HCT116 (cell line): ENCODE results near the gene CDH4. TPM values are rescaled to one million over a fixed set of nuclear protein-coding genes. Genes with fewer than 3 reads are reported as not detected.

Source experiments
- ATAC-seq: fragments of 200-7000 bp; cut with Tn5 transposase; 2 replicates; pipeline ENCODE4 v1.9.1; 2020; ENCODE audit warnings: mild to moderate bottlenecking, moderate library complexity
- BruUV-seq: library from RNA; stranded (reverse); fragments of 400-500 nt; replicated peaks from 2 replicates; lab custom pipeline; 2021; lab: Mats Ljungman, UMichigan
- CTCF ChIA-PET: fragments of 300-600 bp; sonication (Branson Sonifier 250); formaldehyde crosslinking; loops from one replicate; lab custom pipeline; 2021; ENCODE audit warnings: antibody characterized with exemption; lab: Charles Lee
- POLR2A ChIA-PET: fragments of 300-600, 350-600 bp; sonication (Branson Sonifier 250); formaldehyde crosslinking; loops from one replicate; lab custom pipeline; 2021; ENCODE audit warnings: antibody characterized with exemption; lab: Charles Lee
- RAD21 ChIA-PET, 2 experiments: fragments of 300-600 bp; sonication (Branson Sonifier 250); formaldehyde crosslinking; loops; one replicate each; lab custom pipeline; 2023; ENCODE audit warnings: low total read pairs in 2 of 2; ENCODE audit not compliant: uncharacterized antibody in 2 of 2, unreplicated experiment in 2 of 2, low non-redundant PET in 1 of 2; lab: Charles Lee
- DNase-seq: peaks from one replicate; pipeline ENCODE4 v3.0.0-alpha.2; 2010; ENCODE audit warnings: low read depth, low spot score
- H2AFZ ChIP-seq: fragments of 200-600 bp; shearing (Covaris generic), sonication (generic); 2 replicates; pipeline ENCODE4 v1.6.1; 2017; ENCODE audit warnings: low read depth, mixed run types, mixed read lengths, antibody characterized with exemption, low read length; ENCODE audit not compliant: poor library complexity, severe bottlenecking
- H3K27ac ChIP-seq: 2 replicates; pipeline ENCODE4 v1.5.1; 2012; ENCODE audit warnings: low read depth, low read length
- H3K27me3 ChIP-seq: fragments of 200-600 bp; sonication (generic); 2 replicates; pipeline ENCODE4 v1.6.1; 2016; ENCODE audit warnings: mixed run types, low read length, mixed read lengths; ENCODE audit not compliant: insufficient read depth
- H3K36me3 ChIP-seq, 2 experiments: fragments of 200-500 bp in 1 of 2; fragments of 200-600 bp in 1 of 2; sonication (Bioruptor generic) in 1 of 2; sonication (generic) in 1 of 2; 2 replicates each; pipeline versions ENCODE4 v1.5.1 to v1.6.1; 2014 to 2016; ENCODE audit warnings: low read length in 2 of 2, inconsistent platforms in 1 of 2, mixed read lengths in 1 of 2, mixed run types in 1 of 2; ENCODE audit not compliant: insufficient read depth in 2 of 2, control insufficient read depth in 1 of 2
- H3K4me1 ChIP-seq, 2 experiments: fragments of 200-600 bp in 1 of 2; sonication (generic) in 1 of 2; 2 replicates each; pipeline versions ENCODE4 v1.5.1 to v1.6.1; 2012 to 2017; ENCODE audit warnings: low read length in 2 of 2, inconsistent platforms in 1 of 2, mild to moderate bottlenecking in 1 of 2, mixed read lengths in 1 of 2, mixed run types in 1 of 2, moderate library complexity in 1 of 2; ENCODE audit not compliant: insufficient read depth in 2 of 2, control insufficient read depth in 1 of 2
- H3K4me2 ChIP-seq: fragments of 200-600 bp; sonication (generic); 2 replicates; pipeline ENCODE4 v1.6.1; 2017; ENCODE audit warnings: mixed run types, low read length, mixed read lengths
- H3K4me3 ChIP-seq, 2 experiments: fragments of 200-600 bp in 1 of 2; sonication (generic) in 1 of 2; replicated peaks in 1 of 2; 2 replicates each; pipeline ENCODE4 v1.5.1; 2011 to 2016; ENCODE audit warnings: low read length in 2 of 2, control low read depth in 1 of 2, low read depth in 1 of 2, mild to moderate bottlenecking in 1 of 2, mixed read lengths in 1 of 2, mixed run types in 1 of 2
- H3K79me2 ChIP-seq: fragments of 200-600 bp; sonication (generic); 2 replicates; pipeline ENCODE4 v1.6.1; 2017; ENCODE audit warnings: mild to moderate bottlenecking, mixed run types, low read length, moderate library complexity, mixed read lengths; ENCODE audit not compliant: insufficient read depth
- H3K9ac ChIP-seq: fragments of 200-600 bp; sonication (generic); 2 replicates; pipeline ENCODE4 v1.6.1; 2016; ENCODE audit warnings: low read length, mixed read lengths
- H3K9me2 ChIP-seq: fragments of 200-600 bp; sonication (generic), shearing (Covaris generic); 2 replicates; pipeline ENCODE4 v1.6.1; 2017; ENCODE audit warnings: mixed run types, mild to moderate bottlenecking, moderate library complexity; ENCODE audit not compliant: insufficient read depth
- H3K9me3 ChIP-seq, 2 experiments: fragments of 200-500 bp in 1 of 2; fragments of 200-600 bp in 1 of 2; sonication (Bioruptor generic) in 1 of 2; sonication (generic) in 1 of 2; 2 replicates each; pipeline ENCODE4 v1.6.1; 2014 to 2017; ENCODE audit warnings: low read length in 2 of 2, mixed read lengths in 2 of 2, inconsistent platforms in 1 of 2, low read depth in 1 of 2, mild to moderate bottlenecking in 1 of 2, mixed run types in 1 of 2, moderate library complexity in 1 of 2; ENCODE audit not compliant: control insufficient read depth in 1 of 2, insufficient read depth in 1 of 2
- H4K20me1 ChIP-seq: fragments of 200-600 bp; sonication (generic), shearing (Covaris generic); 2 replicates; pipeline ENCODE4 v1.6.1; 2017; ENCODE audit warnings: mixed run types, mild to moderate bottlenecking, moderate library complexity; ENCODE audit not compliant: insufficient read depth
- CBX3 ChIP-seq: IDR thresholded peaks from 2 replicates; pipeline ENCODE4 v1.6.1; 2012; ENCODE audit warnings: low read depth
- ELF1 ChIP-seq: IDR thresholded peaks from 2 replicates; pipeline ENCODE4 v1.6.1; 2012; ENCODE audit warnings: low read depth, borderline replicate concordance
- EZH2 ChIP-seq: fragments of 200-600 bp; sonication (generic); IDR thresholded peaks from 2 replicates; pipeline ENCODE4 v1.6.1; 2017; ENCODE audit warnings: antibody characterized with exemption, mixed run types
- EZH2phosphoT487 ChIP-seq: fragments of 200-600 bp; IDR thresholded peaks from 2 replicates; pipeline ENCODE4 v1.6.1; 2018; ENCODE audit warnings: antibody characterized with exemption, borderline replicate concordance
- POLR2A ChIP-seq: IDR thresholded peaks from 2 replicates; pipeline ENCODE4 v1.7.0; 2011; ENCODE audit warnings: borderline replicate concordance; ENCODE audit not compliant: insufficient read depth, insufficient read length; ENCODE audit errors: extremely low read depth
- POLR2AphosphoS5 ChIP-seq: IDR thresholded peaks from 2 replicates; pipeline ENCODE4 v1.6.1; 2011; ENCODE audit warnings: mild to moderate bottlenecking, low read depth, low read length, moderate library complexity
- RAD21 ChIP-seq: IDR thresholded peaks from 2 replicates; pipeline ENCODE4 v1.6.1; 2012; ENCODE audit warnings: low read depth, mild to moderate bottlenecking
- SIN3A ChIP-seq: IDR thresholded peaks from 2 replicates; pipeline ENCODE4 v1.6.1; 2012; ENCODE audit warnings: low read depth
- SRF ChIP-seq: IDR thresholded peaks from 2 replicates; pipeline ENCODE4 v1.6.1; 2012; ENCODE audit warnings: low read depth
- TCF7L2 ChIP-seq: IDR thresholded peaks from 2 replicates; pipeline ENCODE4 v1.7.0; 2011; ENCODE audit warnings: borderline replicate concordance, inconsistent platforms; ENCODE audit not compliant: insufficient read depth, insufficient read length; ENCODE audit errors: extremely low read depth
- YY1 ChIP-seq: IDR thresholded peaks from 2 replicates; pipeline ENCODE4 v1.6.1; 2011; ENCODE audit warnings: low read length, low read depth, moderate library complexity, mild to moderate bottlenecking; ENCODE audit not compliant: insufficient replicate concordance; ENCODE audit errors: extremely low read depth
- ZFX ChIP-seq: fragments of 450-650 bp; IDR thresholded peaks from 2 replicates; pipeline ENCODE4 v1.6.1; 2017
- ZNF274 ChIP-seq: fragments of 200-500 bp; sonication (Bioruptor generic); IDR thresholded peaks from 2 replicates; pipeline ENCODE4 v1.6.1; 2014; ENCODE audit warnings: mild to moderate bottlenecking, low read depth, low read length, inconsistent platforms
- intact Hi-C: fragments of 100-400 bp; cut with micrococcal nuclease; formaldehyde crosslinking; loops from 2 replicates; pipeline ENCODE4 v1.10.0; 2022
- total RNA-seq: library from RNA; stranded (reverse); gene quantifications from one replicate; pipeline ENCODE4 v1.2.1, GENCODE V29; 2021; ENCODE audit not compliant: unreplicated experiment
- TF ChIP-seq, protein P1 (sequence below), 3 experiments: fragments of 200-600 bp in 1 of 3; sonication (generic) in 1 of 3; IDR thresholded peaks in 2 of 3; conservative IDR thresholded peaks in 1 of 3; 2 replicates each; pipeline ENCODE4 v1.5.1; 2012 to 2017; ENCODE audit warnings: low read depth in 2 of 3, low read length in 2 of 3, antibody characterized with exemption in 1 of 3, borderline replicate concordance in 1 of 3, control low read depth in 1 of 3, mild to moderate bottlenecking in 1 of 3, mixed read lengths in 1 of 3, mixed run types in 1 of 3, moderate library complexity in 1 of 3; ENCODE audit not compliant: insufficient read depth in 1 of 3
- TF ChIP-seq, protein P2 (sequence below): IDR thresholded peaks from 2 replicates; pipeline ENCODE4 v1.6.1; 2012
- TF ChIP-seq, protein P3 (sequence below): IDR thresholded peaks from 2 replicates; pipeline ENCODE4 v1.6.1; 2012
- TF ChIP-seq, protein P4 (sequence below): IDR thresholded peaks from 2 replicates; pipeline ENCODE4 v1.6.1; 2011; ENCODE audit warnings: mild to moderate bottlenecking, low read length, moderate library complexity; ENCODE audit not compliant: insufficient replicate concordance; ENCODE audit errors: extremely low read depth
- TF ChIP-seq, protein P5 (sequence below): IDR thresholded peaks from 2 replicates; pipeline ENCODE4 v1.6.1; 2012; ENCODE audit warnings: low read depth

CDH4 gene
- total RNA-seq, 1 experiment from 2014 or later: not detected

DNA sequence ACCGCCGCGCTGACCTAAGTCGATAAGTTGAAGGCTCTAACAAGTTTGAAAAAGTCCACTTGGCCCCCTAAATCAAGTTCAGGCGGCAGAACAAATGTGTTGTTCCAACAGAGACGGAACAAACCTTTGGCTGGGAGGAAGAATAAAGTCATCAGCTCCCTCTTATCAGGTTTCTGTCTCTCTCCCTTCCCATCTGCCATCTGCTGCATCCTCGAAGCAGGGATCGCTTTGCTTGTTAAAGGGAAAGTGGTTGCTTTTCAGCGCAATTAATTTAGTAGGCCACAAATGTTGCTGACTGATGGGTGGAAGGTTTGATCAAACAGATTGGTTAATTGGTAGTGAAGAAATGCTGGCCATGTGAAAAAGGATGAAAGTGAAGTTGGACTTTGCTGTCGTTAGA is 64.3 kb downstream of the CDH4 start:
- RAD21 ChIA-PET: no interaction called here
- Histone ChIP-seq H2AFZ (no peak overlapping the region), H3K4me2 (no peak overlapping the region)
- TF ChIP-seq, protein P1, sequence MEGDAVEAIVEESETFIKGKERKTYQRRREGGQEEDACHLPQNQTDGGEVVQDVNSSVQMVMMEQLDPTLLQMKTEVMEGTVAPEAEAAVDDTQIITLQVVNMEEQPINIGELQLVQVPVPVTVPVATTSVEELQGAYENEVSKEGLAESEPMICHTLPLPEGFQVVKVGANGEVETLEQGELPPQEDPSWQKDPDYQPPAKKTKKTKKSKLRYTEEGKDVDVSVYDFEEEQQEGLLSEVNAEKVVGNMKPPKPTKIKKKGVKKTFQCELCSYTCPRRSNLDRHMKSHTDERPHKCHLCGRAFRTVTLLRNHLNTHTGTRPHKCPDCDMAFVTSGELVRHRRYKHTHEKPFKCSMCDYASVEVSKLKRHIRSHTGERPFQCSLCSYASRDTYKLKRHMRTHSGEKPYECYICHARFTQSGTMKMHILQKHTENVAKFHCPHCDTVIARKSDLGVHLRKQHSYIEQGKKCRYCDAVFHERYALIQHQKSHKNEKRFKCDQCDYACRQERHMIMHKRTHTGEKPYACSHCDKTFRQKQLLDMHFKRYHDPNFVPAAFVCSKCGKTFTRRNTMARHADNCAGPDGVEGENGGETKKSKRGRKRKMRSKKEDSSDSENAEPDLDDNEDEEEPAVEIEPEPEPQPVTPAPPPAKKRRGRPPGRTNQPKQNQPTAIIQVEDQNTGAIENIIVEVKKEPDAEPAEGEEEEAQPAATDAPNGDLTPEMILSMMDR (IDR thresholded peaks at IDR 0.05 in 2 of 3, conservative IDR thresholded peaks at IDR 0.05 in 1 of 3; ENCODE audit: borderline replicate concordance in 1 of 3, insufficient read depth in 1 of 3, low read depth in 2 of 3, low read length in 2 of 3): no peak
- no peak for TF ChIP-seq EZH2
- TF ChIP-seq SRF: no peak
- no peak for TF ChIP-seq ZFX
- TF ChIP-seq YY1: no peak
- no peak for TF ChIP-seq POLR2AphosphoS5
- TF ChIP-seq, protein P2, sequence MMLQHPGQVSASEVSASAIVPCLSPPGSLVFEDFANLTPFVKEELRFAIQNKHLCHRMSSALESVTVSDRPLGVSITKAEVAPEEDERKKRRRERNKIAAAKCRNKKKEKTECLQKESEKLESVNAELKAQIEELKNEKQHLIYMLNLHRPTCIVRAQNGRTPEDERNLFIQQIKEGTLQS: no peak
- no peak for TF ChIP-seq TCF7L2
- TF ChIP-seq SIN3A: no peak
- TF ChIP-seq POLR2A: no peak
- TF ChIP-seq, protein P3, sequence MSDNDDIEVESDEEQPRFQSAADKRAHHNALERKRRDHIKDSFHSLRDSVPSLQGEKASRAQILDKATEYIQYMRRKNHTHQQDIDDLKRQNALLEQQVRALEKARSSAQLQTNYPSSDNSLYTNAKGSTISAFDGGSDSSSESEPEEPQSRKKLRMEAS: no peak
- TF ChIP-seq EZH2phosphoT487: no peak
- TF ChIP-seq, protein P4, sequence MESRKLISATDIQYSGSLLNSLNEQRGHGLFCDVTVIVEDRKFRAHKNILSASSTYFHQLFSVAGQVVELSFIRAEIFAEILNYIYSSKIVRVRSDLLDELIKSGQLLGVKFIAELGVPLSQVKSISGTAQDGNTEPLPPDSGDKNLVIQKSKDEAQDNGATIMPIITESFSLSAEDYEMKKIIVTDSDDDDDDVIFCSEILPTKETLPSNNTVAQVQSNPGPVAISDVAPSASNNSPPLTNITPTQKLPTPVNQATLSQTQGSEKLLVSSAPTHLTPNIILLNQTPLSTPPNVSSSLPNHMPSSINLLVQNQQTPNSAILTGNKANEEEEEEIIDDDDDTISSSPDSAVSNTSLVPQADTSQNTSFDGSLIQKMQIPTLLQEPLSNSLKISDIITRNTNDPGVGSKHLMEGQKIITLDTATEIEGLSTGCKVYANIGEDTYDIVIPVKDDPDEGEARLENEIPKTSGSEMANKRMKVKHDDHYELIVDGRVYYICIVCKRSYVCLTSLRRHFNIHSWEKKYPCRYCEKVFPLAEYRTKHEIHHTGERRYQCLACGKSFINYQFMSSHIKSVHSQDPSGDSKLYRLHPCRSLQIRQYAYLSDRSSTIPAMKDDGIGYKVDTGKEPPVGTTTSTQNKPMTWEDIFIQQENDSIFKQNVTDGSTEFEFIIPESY: no peak
- TF ChIP-seq, protein P5, sequence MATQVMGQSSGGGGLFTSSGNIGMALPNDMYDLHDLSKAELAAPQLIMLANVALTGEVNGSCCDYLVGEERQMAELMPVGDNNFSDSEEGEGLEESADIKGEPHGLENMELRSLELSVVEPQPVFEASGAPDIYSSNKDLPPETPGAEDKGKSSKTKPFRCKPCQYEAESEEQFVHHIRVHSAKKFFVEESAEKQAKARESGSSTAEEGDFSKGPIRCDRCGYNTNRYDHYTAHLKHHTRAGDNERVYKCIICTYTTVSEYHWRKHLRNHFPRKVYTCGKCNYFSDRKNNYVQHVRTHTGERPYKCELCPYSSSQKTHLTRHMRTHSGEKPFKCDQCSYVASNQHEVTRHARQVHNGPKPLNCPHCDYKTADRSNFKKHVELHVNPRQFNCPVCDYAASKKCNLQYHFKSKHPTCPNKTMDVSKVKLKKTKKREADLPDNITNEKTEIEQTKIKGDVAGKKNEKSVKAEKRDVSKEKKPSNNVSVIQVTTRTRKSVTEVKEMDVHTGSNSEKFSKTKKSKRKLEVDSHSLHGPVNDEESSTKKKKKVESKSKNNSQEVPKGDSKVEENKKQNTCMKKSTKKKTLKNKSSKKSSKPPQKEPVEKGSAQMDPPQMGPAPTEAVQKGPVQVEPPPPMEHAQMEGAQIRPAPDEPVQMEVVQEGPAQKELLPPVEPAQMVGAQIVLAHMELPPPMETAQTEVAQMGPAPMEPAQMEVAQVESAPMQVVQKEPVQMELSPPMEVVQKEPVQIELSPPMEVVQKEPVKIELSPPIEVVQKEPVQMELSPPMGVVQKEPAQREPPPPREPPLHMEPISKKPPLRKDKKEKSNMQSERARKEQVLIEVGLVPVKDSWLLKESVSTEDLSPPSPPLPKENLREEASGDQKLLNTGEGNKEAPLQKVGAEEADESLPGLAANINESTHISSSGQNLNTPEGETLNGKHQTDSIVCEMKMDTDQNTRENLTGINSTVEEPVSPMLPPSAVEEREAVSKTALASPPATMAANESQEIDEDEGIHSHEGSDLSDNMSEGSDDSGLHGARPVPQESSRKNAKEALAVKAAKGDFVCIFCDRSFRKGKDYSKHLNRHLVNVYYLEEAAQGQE: no peak
- TF ChIP-seq RAD21: no peak
- TF ChIP-seq ZNF274: no peak
- TF ChIP-seq ELF1: no peak
- no peak for TF ChIP-seq CBX3
- TF ChIP-seq, all 23 proteins: peak for 0
- ChIA-PET CTCF (no interaction called here), POLR2A (no interaction called here)
- no peak overlapping the region for H3K27ac ChIP-seq
- intact Hi-C loops: no loop called here
- no peak overlapping the region for H3K9ac ChIP-seq
- H3K4me3 ChIP-seq: no peak overlapping the region
- DNase-seq (no peak), ATAC-seq (no peak)
- H3K36me3 ChIP-seq: no peaks in the 10 kb centered on the region
- no peaks in the 10 kb centered on the region for H3K9me2 ChIP-seq
- no peaks in the 10 kb centered on the region for H3K4me1 ChIP-seq
- H4K20me1 ChIP-seq: no peaks in the 10 kb centered on the region
- peaks cover 10 to 16% of the 10 kb centered on the region in 2 experiments; a peak in 2 of 4 replicates for H3K9me3 ChIP-seq
- no peaks in the 10 kb centered on the region for H3K79me2 ChIP-seq
- BruUV-seq: no TSS peak
- H3K27me3 ChIP-seq: no peaks in the 10 kb centered on the region
